ENCODE results near the gene FBXL13. TPM values are rescaled to one million over a fixed set of nuclear protein-coding genes. Genes with fewer than 3 reads are reported as not detected.

Gene FBXL13
- total RNA-seq, 4 donors from 2014 or later, result 0.40 to 0.95 (median 0.51) TPM

- no peak for DNase-seq
- Histone ChIP-seq H3K36me3 (no peaks in the 10 kb centered on the region), H3K4me1 (peaks cover 0 to 18% (median 4%) of the 10 kb centered on the region in 3 donors), H3K27ac (no peak overlapping the region), H3K9me3 (no peaks in the 10 kb centered on the region), H3K4me3 (no peak overlapping the region), H3K27me3 (no peaks in the 10 kb centered on the region)
- intact Hi-C loops (cut with DNase I), result no loop called here
- TF ChIP-seq POLR2A (IDR thresholded peaks at IDR 0.05) (no peak), CTCF (IDR thresholded peaks at IDR 0.05) (no peak)
- 79 to 82% methylated on average over 5 of the region's 5 CpGs for WGBS, 2 donors
Observed at GRCh38 chr7:102917436-102918353, 156.9 kb downstream of the FBXL13 start.

- H3K4me1 ChIP-seq, result peaks cover 0 to 21% (median 6%) of the 10 kb centered on the region in 3 donors
- intact Hi-C loops (cut with DNase I), result no loop called here
- no peaks in the 10 kb centered on the region for H3K27me3 ChIP-seq
- TF ChIP-seq CTCF (IDR thresholded peaks at IDR 0.05), result no peak
- TF ChIP-seq POLR2A (IDR thresholded peaks at IDR 0.05), result no peak
- no peaks in the 10 kb centered on the region for H3K9me3 ChIP-seq
- DNase-seq, result no peak
- H3K4me3 ChIP-seq, result no peak overlapping the region
- no peak overlapping the region for H3K27ac ChIP-seq
- no peaks in the 10 kb centered on the region for H3K36me3 ChIP-seq
Observed at GRCh38 chr7:102916881-102917280, 157.7 kb downstream of the FBXL13 start.

GRCh38 chr7:102916426-102916825 lies 158.2 kb downstream of the FBXL13 start:
- TF ChIP-seq CTCF (IDR thresholded peaks at IDR 0.05) (no peak), POLR2A (IDR thresholded peaks at IDR 0.05) (no peak)
- Histone ChIP-seq H3K27me3 (no peaks in the 10 kb centered on the region), H3K4me1 (peaks cover 0 to 21% (median 6%) of the 10 kb centered on the region in 3 donors), H3K9me3 (no peaks in the 10 kb centered on the region), H3K4me3 (no peak overlapping the region), H3K27ac (no peak overlapping the region), H3K36me3 (no peaks in the 10 kb centered on the region)
- intact Hi-C loops (cut with DNase I), result no loop called here
- 19 to 37% methylated on average over 3 of the region's 3 CpGs for WGBS, 2 donors
- DNase-seq, result no peak

- no peak for DNase-seq
- intact Hi-C loops (cut with DNase I), result no loop called here
- TF ChIP-seq CTCF (IDR thresholded peaks at IDR 0.05), result no peak
- TF ChIP-seq POLR2A (IDR thresholded peaks at IDR 0.05), result no peak
- 53 to 72% methylated on average over 8 of the region's 8 CpGs for WGBS, 2 donors
- H3K4me3 ChIP-seq, result peak overlapping the region in 1 of 4 donors; percentile 51
- no peaks in the 10 kb centered on the region for H3K27me3 ChIP-seq
- H3K4me1 ChIP-seq, result peaks cover 0 to 21% (median 6%) of the 10 kb centered on the region in 3 donors
- no peaks in the 10 kb centered on the region for H3K36me3 ChIP-seq
- peak overlapping the region in 1 of 4 donors; percentile 15 for H3K27ac ChIP-seq
- H3K9me3 ChIP-seq, result no peaks in the 10 kb centered on the region
Observed at GRCh38 chr7:102914585-102914984, 160.0 kb downstream of the FBXL13 start.

GRCh38 chr7:102913826-102914225 lies 160.8 kb downstream of the FBXL13 start:
- H3K4me1 ChIP-seq, result peaks cover 0 to 21% (median 6%) of the 10 kb centered on the region in 3 donors
- TF ChIP-seq POLR2A (IDR thresholded peaks at IDR 0.05) (no peak), CTCF (IDR thresholded peaks at IDR 0.05) (no peak)
- 67 to 68% methylated on average over 9 of the region's 9 CpGs for WGBS, 2 donors

More at GRCh38 chr7:102913826-102914225, 160.8 kb downstream of the FBXL13 start:
- no peak for DNase-seq
- Histone ChIP-seq H3K4me3 (peak overlapping the region in 1 of 4 donors; percentile 51), H3K9me3 (no peaks in the 10 kb centered on the region), H3K36me3 (no peaks in the 10 kb centered on the region), H3K27me3 (no peaks in the 10 kb centered on the region), H3K27ac (peak overlapping the region in 2 of 4 donors; percentile 15 to 33)
- intact Hi-C loops (cut with DNase I), result no loop called here
